BLaER1 treated with 17β-estradiol and CSF1 and Interleukin-3, amounts not matched to agents 10 nM and 100 nM (cell line): ENCODE measurements around the gene PCDHGB3.
"Not testable (repeated sequence)": the region's sequence is repeated elsewhere in the genome, so short reads cannot be mapped to it uniquely, and the experiment has no call there.

Experiments
- H3K27ac ChIP-seq, 11 experiments: shearing (Covaris generic); formaldehyde crosslinking; 2 replicates each; pipeline ENCODE4 v1.8.1; 2022
- H3K27me3 ChIP-seq, 11 experiments: shearing (Covaris generic); formaldehyde crosslinking; 2 replicates each; pipeline ENCODE4 v1.8.1; 2022
- H3K36me3 ChIP-seq, 11 experiments: shearing (Covaris generic); formaldehyde crosslinking; 2 replicates each; pipeline ENCODE4 v1.8.1; 2022
- H3K4me1 ChIP-seq, 10 experiments: shearing (Covaris generic); formaldehyde crosslinking; 2 replicates each; pipeline ENCODE4 v1.8.1; 2022
- H3K4me2 ChIP-seq, 11 experiments: shearing (Covaris generic); formaldehyde crosslinking; 2 replicates each; pipeline ENCODE4 v1.8.1; 2022
- H3K4me3 ChIP-seq, 10 experiments: shearing (Covaris generic); formaldehyde crosslinking; 2 replicates each; pipeline ENCODE4 v1.8.1; 2022
- H3K9ac ChIP-seq, 11 experiments: shearing (Covaris generic); formaldehyde crosslinking; 2 replicates each; pipeline ENCODE4 v1.8.1; 2022
- H3K9me3 ChIP-seq, 11 experiments: shearing (Covaris generic); formaldehyde crosslinking; replicated peaks in 1 of 11; 2 replicates each; pipeline ENCODE4 v1.8.1; 2022
- H4K20me1 ChIP-seq, 11 experiments: shearing (Covaris generic); formaldehyde crosslinking; 2 replicates each; pipeline ENCODE4 v1.8.1; 2022
- Cebpa-rat ChIP-seq, 11 experiments: shearing (Covaris generic); IDR thresholded peaks; 2 replicates each; pipeline ENCODE4 v1.8.1; 2022

The PCDHGB3 gene

DNA sequence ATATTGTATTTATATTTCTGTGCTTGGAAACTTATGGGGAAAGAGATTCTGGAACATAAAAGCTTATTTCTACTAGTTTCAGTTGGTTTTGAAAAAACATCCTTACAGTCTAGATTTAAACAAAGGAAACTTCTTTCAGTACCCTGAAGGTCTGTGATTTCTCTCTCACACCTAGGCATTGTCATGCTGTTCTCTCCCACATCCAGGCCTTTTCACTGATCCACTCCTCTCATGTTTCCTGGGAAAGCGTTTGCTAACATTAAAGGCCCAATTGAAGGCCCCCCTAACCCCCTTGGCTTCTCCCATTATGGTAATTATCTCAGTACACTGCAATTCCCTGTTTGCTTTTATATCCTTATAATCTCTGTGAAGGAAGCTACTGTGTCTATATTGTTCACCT is 27.3 kb upstream of the PCDHGB3 start:
- Histone ChIP-seq H3K4me2 (no peak overlapping the region), H3K4me3 (no peak overlapping the region), H4K20me1 (no peaks in the 10 kb centered on the region)

GRCh38 chr5:141343242-141343952 is 26.6 kb upstream of the PCDHGB3 start, which contains the start of gene PCDHGA3:
TSS of gene PCDHGA3 (plus strand) at chr5:141343829. CDS start at chr5:141344034, 205 bp downstream.
- no peak within 1 kb of the TSS for H3K27ac ChIP-seq
- H3K4me1 ChIP-seq: no peaks in the 10 kb centered on the region
- H4K20me1 ChIP-seq: no peaks in the 10 kb centered on the region
- H3K4me3 ChIP-seq: peak within 1 kb of the TSS in 1 of 10 experiments; percentile 9; a peak in 2 of 20 replicates
- no peak within 1 kb of the TSS for H3K9ac ChIP-seq
- H3K9me3 ChIP-seq: peaks cover 87 to 100% (median 97%) of the 10 kb centered on the region in 11 experiments
- no peak within 1 kb of the TSS for H3K4me2 ChIP-seq
- H3K27me3 ChIP-seq: no peaks in the 10 kb centered on the region
- peaks cover 0 to 14% (median 0%) of the 10 kb centered on the region in 11 experiments; a peak in 5 of 22 replicates for H3K36me3 ChIP-seq
- TF ChIP-seq Cebpa-rat (IDR thresholded peaks at IDR 0.05): no peak

More for the DNA sequence above, 27.3 kb upstream of the PCDHGB3 start:
- Histone ChIP-seq H3K4me1 (no peaks in the 10 kb centered on the region), H3K9me3 (peaks cover 94 to 100% (median 98%) of the 10 kb centered on the region in 11 experiments), H3K9ac (no peak overlapping the region), H3K27ac (no peak overlapping the region), H3K36me3 (peaks cover 0 to 14% (median 0%) of the 10 kb centered on the region in 11 experiments; a peak in 5 of 22 replicates), H3K27me3 (no peaks in the 10 kb centered on the region)
- no peak for TF ChIP-seq Cebpa-rat (IDR thresholded peaks at IDR 0.05)

DNA sequence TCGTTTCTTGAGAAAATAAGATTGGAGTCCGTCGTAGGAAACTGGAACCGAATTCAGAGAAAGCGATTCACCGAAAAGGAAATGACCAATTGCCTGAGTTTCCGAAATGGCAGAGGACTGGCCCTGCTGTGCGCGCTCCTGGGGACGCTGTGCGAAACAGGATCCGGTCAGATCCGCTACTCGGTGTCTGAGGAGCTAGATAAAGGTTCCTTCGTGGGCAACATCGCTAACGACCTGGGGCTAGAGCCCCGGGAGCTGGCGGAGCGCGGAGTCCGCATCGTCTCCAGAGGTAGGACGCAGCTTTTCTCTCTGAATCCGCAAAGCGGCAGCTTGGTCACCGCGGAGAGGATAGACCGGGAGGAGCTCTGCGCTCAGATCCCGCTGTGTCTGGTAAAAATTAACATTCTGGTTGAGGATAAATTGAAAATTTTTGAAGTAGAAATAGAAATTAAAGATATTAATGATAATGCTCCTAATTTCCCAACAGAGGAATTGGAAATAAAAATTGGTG is 26.0 kb upstream of the PCDHGB3 start:
- no peak for TF ChIP-seq Cebpa-rat (IDR thresholded peaks at IDR 0.05)
- peaks cover 87 to 100% (median 97%) of the 10 kb centered on the region in 11 experiments for H3K9me3 ChIP-seq
- no peak overlapping the region for H3K27ac ChIP-seq
- no peak overlapping the region for H3K9ac ChIP-seq
- peaks cover 0 to 11% (median 0%) of the 10 kb centered on the region in 11 experiments; a peak in 5 of 22 replicates for H3K36me3 ChIP-seq
- H3K27me3 ChIP-seq: no peaks in the 10 kb centered on the region
- no peaks in the 10 kb centered on the region for H3K4me1 ChIP-seq
- H3K4me3 ChIP-seq: peak overlapping the region in 1 of 10 experiments; percentile 9; a peak in 1 of 20 replicates
- H4K20me1 ChIP-seq: no peaks in the 10 kb centered on the region
- no peak overlapping the region for H3K4me2 ChIP-seq

DNA sequence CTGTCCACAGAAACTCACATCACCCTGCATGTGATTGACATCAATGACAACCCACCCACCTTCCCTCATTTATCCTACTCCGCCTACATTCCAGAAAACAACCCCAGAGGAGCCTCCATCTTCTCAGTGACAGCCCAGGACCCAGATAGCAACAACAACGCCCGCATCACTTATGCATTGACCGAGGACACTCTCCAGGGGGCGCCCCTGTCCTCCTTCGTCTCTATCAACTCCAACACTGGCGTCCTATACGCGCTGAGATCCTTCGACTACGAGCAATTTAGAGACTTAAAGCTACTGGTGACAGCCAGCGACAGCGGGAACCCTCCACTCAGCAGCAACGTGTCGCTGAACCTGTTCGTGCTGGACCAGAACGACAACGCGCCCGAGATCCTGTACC is 24.7 kb upstream of the PCDHGB3 start:
- H4K20me1 ChIP-seq: no peaks in the 10 kb centered on the region
- H3K27ac ChIP-seq: no peak overlapping the region
- H3K9me3 ChIP-seq: peaks cover 84 to 100% (median 94%) of the 10 kb centered on the region in 11 experiments
- peaks cover 0 to 7% (median 0%) of the 10 kb centered on the region in 11 experiments; a peak in 4 of 22 replicates for H3K36me3 ChIP-seq
- TF ChIP-seq Cebpa-rat (IDR thresholded peaks at IDR 0.05): no peak
- no peaks in the 10 kb centered on the region for H3K27me3 ChIP-seq
- no peak overlapping the region for H3K4me2 ChIP-seq
- H3K9ac ChIP-seq: no peak overlapping the region
- no peaks in the 10 kb centered on the region for H3K4me1 ChIP-seq
- no peak overlapping the region; a peak in 1 of 20 replicates for H3K4me3 ChIP-seq

DNA sequence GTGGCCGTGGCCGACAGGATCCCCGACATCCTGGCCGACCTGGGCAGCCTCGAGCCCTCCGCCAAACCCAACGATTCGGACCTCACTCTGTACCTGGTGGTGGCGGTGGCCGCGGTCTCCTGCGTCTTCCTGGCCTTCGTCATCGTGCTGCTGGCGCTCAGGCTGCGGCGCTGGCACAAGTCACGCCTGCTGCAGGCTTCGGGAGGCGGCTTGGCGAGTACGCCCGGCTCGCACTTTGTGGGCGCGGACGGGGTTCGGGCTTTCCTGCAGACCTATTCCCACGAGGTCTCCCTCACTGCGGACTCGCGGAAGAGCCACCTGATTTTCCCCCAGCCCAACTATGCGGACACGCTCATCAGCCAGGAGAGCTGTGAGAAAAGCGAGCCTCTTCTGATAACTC is 24.0 kb upstream of the PCDHGB3 start:
- H3K9me3 ChIP-seq: peaks cover 84 to 100% (median 94%) of the 10 kb centered on the region in 11 experiments
- not testable (repeated sequence) for H4K20me1 ChIP-seq, H3K36me3 ChIP-seq, H3K27ac ChIP-seq, H3K27me3 ChIP-seq, H3K4me1 ChIP-seq, H3K4me2 ChIP-seq, H3K9ac ChIP-seq, H3K4me3 ChIP-seq

GRCh38 chr5:141349917-141350619 is 20.0 kb upstream of the PCDHGB3 start, which contains the start of gene PCDHGB1:
TSS of gene PCDHGB1 (plus strand) at chr5:141350099. CDS start at chr5:141350261, 162 bp downstream.
- H3K27me3 ChIP-seq: no peaks in the 10 kb centered on the region
- H3K4me1 ChIP-seq: no peaks in the 10 kb centered on the region
- no peak for TF ChIP-seq Cebpa-rat (IDR thresholded peaks at IDR 0.05)
- no peaks in the 10 kb centered on the region for H4K20me1 ChIP-seq
- no peak within 1 kb of the TSS for H3K9ac ChIP-seq
- H3K36me3 ChIP-seq: peaks cover 0 to 3% (median 0%) of the 10 kb centered on the region in 11 experiments; a peak in 2 of 22 replicates
- H3K4me2 ChIP-seq: no peak within 1 kb of the TSS
- no peak within 1 kb of the TSS for H3K4me3 ChIP-seq
- no peak within 1 kb of the TSS for H3K27ac ChIP-seq
- peaks cover 77 to 94% (median 85%) of the 10 kb centered on the region in 11 experiments for H3K9me3 ChIP-seq

DNA sequence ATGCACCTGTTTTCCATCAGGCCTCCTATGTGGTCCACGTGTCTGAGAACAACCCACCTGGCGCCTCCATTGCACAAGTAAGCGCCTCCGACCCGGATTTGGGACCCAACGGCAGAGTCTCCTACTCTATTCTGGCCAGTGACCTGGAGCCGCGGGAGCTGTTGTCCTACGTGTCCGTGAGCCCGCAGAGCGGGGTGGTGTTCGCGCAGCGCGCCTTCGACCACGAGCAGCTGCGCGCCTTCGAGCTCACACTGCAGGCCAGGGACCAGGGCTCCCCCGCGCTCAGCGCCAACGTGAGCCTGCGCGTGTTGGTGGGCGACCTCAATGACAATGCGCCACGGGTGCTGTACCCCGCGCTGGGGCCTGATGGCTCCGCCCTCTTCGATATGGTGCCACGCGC is 18.5 kb upstream of the PCDHGB3 start:
- Histone ChIP-seq H3K4me1 (no peaks in the 10 kb centered on the region), H3K9me3 (peaks cover 80 to 94% (median 87%) of the 10 kb centered on the region in 11 experiments), H3K4me2 (no peak overlapping the region), H3K27me3 (no peaks in the 10 kb centered on the region), H4K20me1 (no peaks in the 10 kb centered on the region), H3K9ac (no peak overlapping the region), H3K4me3 (no peak overlapping the region), H3K27ac (no peak overlapping the region), H3K36me3 (peaks cover 0 to 5% (median 0%) of the 10 kb centered on the region in 11 experiments; a peak in 1 of 22 replicates)
- no peak for TF ChIP-seq Cebpa-rat (IDR thresholded peaks at IDR 0.05)

- Histone ChIP-seq H3K9ac (no peak within 1 kb of the TSS), H3K4me1 (no peaks in the 10 kb centered on the region), H3K36me3 (peaks cover 0 to 5% (median 0%) of the 10 kb centered on the region in 11 experiments; a peak in 1 of 22 replicates), H3K4me3 (no peak within 1 kb of the TSS), H4K20me1 (no peaks in the 10 kb centered on the region), H3K27ac (no peak within 1 kb of the TSS), H3K27me3 (no peaks in the 10 kb centered on the region), H3K4me2 (no peak within 1 kb of the TSS), H3K9me3 (peaks cover 69 to 93% (median 81%) of the 10 kb centered on the region in 11 experiments)
- no peak for TF ChIP-seq Cebpa-rat (IDR thresholded peaks at IDR 0.05)
Observed at GRCh38 chr5:141354900-141355469, 15.1 kb upstream of the PCDHGB3 start, which contains the start of gene PCDHGA4. TSS of gene PCDHGA4 (plus strand) at chr5:141355021. CDS start at chr5:141355108, 87 bp downstream.

DNA sequence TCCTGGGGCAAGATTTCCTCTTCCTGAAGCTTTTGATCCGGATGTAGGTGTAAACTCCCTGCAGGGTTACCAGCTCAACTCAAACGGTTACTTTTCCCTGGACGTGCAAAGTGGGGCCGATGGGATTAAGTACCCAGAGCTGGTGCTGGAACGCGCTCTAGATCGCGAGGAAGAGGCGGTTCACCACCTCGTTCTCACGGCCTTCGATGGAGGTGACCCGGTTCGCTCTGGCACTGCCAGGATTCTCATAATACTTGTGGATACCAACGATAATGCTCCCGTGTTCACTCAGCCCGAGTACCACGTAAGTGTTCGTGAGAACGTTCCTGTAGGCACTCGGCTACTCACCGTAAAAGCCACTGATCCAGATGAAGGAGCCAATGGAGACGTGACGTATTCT is 14.4 kb upstream of the PCDHGB3 start:
- Histone ChIP-seq H3K9ac (no peak overlapping the region), H3K4me1 (no peaks in the 10 kb centered on the region), H3K36me3 (peaks cover 0 to 5% (median 0%) of the 10 kb centered on the region in 11 experiments; a peak in 1 of 22 replicates), H3K9me3 (peaks cover 69 to 93% (median 81%) of the 10 kb centered on the region in 11 experiments), H3K27me3 (no peaks in the 10 kb centered on the region), H3K27ac (no peak overlapping the region), H3K4me2 (no peak overlapping the region), H3K4me3 (no peak overlapping the region), H4K20me1 (no peaks in the 10 kb centered on the region)
- no peak for TF ChIP-seq Cebpa-rat (IDR thresholded peaks at IDR 0.05)
